CD14-positive monocyte (primary cell): Measurements from ENCODE around the gene XYLT1. TPM values are rescaled to one million over a fixed set of nuclear protein-coding genes. Genes with fewer than 3 reads are reported as not detected.

Experiments used
- DNase-seq, 3 donors: peaks; one replicate each; pipeline ENCODE4 v3.0.0-alpha.2; 2011 to 2022
- H2AFZ ChIP-seq: 2 replicates; pipeline ENCODE4 v1.6.0; 2012; ENCODE audit warnings: mild to moderate bottlenecking, low read depth, low read length, inconsistent platforms; ENCODE audit not compliant: insufficient read depth, poor library complexity, severe bottlenecking
- H3K27ac ChIP-seq, 2 donors: 1 replicate in 1 of 2; 2 replicates in 1 of 2; pipeline ENCODE4 v1.5.1; 2012 to 2013; ENCODE audit warnings: low read length in 2 of 2, control low read depth in 1 of 2, inconsistent platforms in 1 of 2, low read depth in 1 of 2, mild to moderate bottlenecking in 1 of 2
- H3K27me3 ChIP-seq, 2 donors: one replicate each; pipeline versions ENCODE4 v1.6.0 to v1.6.1; 2011 to 2013; ENCODE audit warnings: low read length in 2 of 2; ENCODE audit not compliant: control insufficient read depth in 2 of 2, insufficient read depth in 2 of 2
- H3K36me3 ChIP-seq, 2 donors: replicated peaks in 1 of 2; 1 replicate in 1 of 2; 2 replicates in 1 of 2; pipeline versions ENCODE4 v1.5.1 to v1.6.1; 2012 to 2013; ENCODE audit warnings: low read length in 2 of 2, control low read depth in 1 of 2, inconsistent platforms in 1 of 2, mild to moderate bottlenecking in 1 of 2; ENCODE audit not compliant: insufficient read depth in 2 of 2, control insufficient read depth in 1 of 2
- H3K4me1 ChIP-seq, 2 donors: 1 replicate in 1 of 2; 2 replicates in 1 of 2; pipeline versions ENCODE4 v1.5.1 to v1.6.1; 2012 to 2013; ENCODE audit warnings: low read length in 2 of 2, control low read depth in 1 of 2, inconsistent platforms in 1 of 2, mild to moderate bottlenecking in 1 of 2, moderate library complexity in 1 of 2; ENCODE audit not compliant: insufficient read depth in 2 of 2, control insufficient read depth in 1 of 2
- H3K4me2 ChIP-seq: replicated peaks from 2 replicates; pipeline ENCODE3; 2012; ENCODE audit warnings: low read length, moderate library complexity, mild to moderate bottlenecking; ENCODE audit not compliant: poor library complexity, severe bottlenecking; ENCODE audit errors: extremely low read depth
- H3K4me3 ChIP-seq, 3 experiments: fragments of 200-600 bp in 1 of 3; sonication (generic) in 1 of 3; replicated peaks in 1 of 3; 1 replicate in 2 of 3; 2 replicates in 1 of 3; pipeline ENCODE4 v1.5.1; 2011 to 2013; ENCODE audit warnings: low read length in 3 of 3, mild to moderate bottlenecking in 3 of 3, control low read depth in 2 of 3, low read depth in 2 of 3, inconsistent platforms in 1 of 3, moderate library complexity in 1 of 3
- H3K79me2 ChIP-seq: 2 replicates; pipeline ENCODE4 v1.6.0; 2012; ENCODE audit warnings: mild to moderate bottlenecking, control low read depth, inconsistent platforms, low read length, moderate library complexity; ENCODE audit not compliant: insufficient read depth
- H3K9ac ChIP-seq: 2 replicates; pipeline ENCODE4 v1.6.0; 2017; ENCODE audit warnings: low read length, mild to moderate bottlenecking; ENCODE audit not compliant: insufficient read depth, poor library complexity, severe bottlenecking
- H3K9me3 ChIP-seq, 2 donors: replicated peaks in 1 of 2; 1 replicate in 1 of 2; 2 replicates in 1 of 2; pipeline versions ENCODE4 v1.5.1 to v1.6.1; 2012 to 2013; ENCODE audit warnings: low read length in 2 of 2, control low read depth in 1 of 2; ENCODE audit not compliant: control insufficient read depth in 1 of 2, insufficient read depth in 1 of 2
- H4K20me1 ChIP-seq: 2 replicates; pipeline ENCODE4 v1.6.0; 2012; ENCODE audit warnings: mild to moderate bottlenecking, low read length, control low read depth, moderate library complexity; ENCODE audit not compliant: insufficient read depth
- H3K27ac Mint-ChIP-seq, 7 donors: one replicate each; pipeline ENCODE4 v1.8.0; 2020; ENCODE audit warnings: mild to moderate bottlenecking in 7 of 7, mixed read lengths in 7 of 7, moderate library complexity in 6 of 7, inconsistent platforms in 2 of 7
- H3K27me3 Mint-ChIP-seq, 3 donors: one replicate each; pipeline ENCODE4 v1.8.0; 2021 to 2022; ENCODE audit warnings: low read depth in 3 of 3, mild to moderate bottlenecking in 3 of 3, mixed read lengths in 3 of 3, moderate library complexity in 3 of 3, inconsistent platforms in 1 of 3
- H3K36me3 Mint-ChIP-seq, 2 donors: one replicate each; pipeline ENCODE4 v1.8.0; 2020; ENCODE audit warnings: mixed read lengths in 2 of 2, inconsistent platforms in 1 of 2, mild to moderate bottlenecking in 1 of 2
- H3K4me1 Mint-ChIP-seq: one replicate; pipeline ENCODE4 v1.8.0; 2020; ENCODE audit warnings: mild to moderate bottlenecking, mixed read lengths
- H3K4me3 Mint-ChIP-seq, 2 donors: one replicate each; pipeline ENCODE4 v1.8.0; 2020; ENCODE audit warnings: mild to moderate bottlenecking in 2 of 2, mixed read lengths in 2 of 2, moderate library complexity in 1 of 2
- H3K9me3 Mint-ChIP-seq, 7 donors: one replicate each; pipeline ENCODE4 v1.8.0; 2020 to 2022; ENCODE audit warnings: mixed read lengths in 7 of 7, mild to moderate bottlenecking in 6 of 7, moderate library complexity in 6 of 7, inconsistent platforms in 2 of 7
- CTCF ChIP-seq: fragments of 200-600 bp; IDR thresholded peaks from one replicate; pipeline ENCODE4 v1.8.0; 2022; ENCODE audit warnings: antibody characterized with exemption, mild to moderate bottlenecking
- intact Hi-C, 2 donors: fragments of 100-400 bp; cut with micrococcal nuclease; formaldehyde crosslinking; loops; one replicate each; pipeline versions ENCODE4 v1.15.0 to v1.15.1; 2023
- polyA plus RNA-seq, 3 donors: library from polyadenylated mRNA; depleted of rRNA in 1 of 3; unstranded in 2 of 3; stranded (reverse) in 1 of 3; fragments of 300-500 nt in 2 of 3; fragments of >200 nt in 1 of 3; fragmentation: Illumina TruSeq in 2 of 3; gene quantifications; 1 replicate in 2 of 3; 2 replicates in 1 of 3; pipeline ENCODE4 v1.2.3, GENCODE V29; 2012 to 2021

The XYLT1 gene
- polyA plus RNA-seq, 3 donors, result 0.51 to 9.4 (median 1.6) TPM

DNA sequence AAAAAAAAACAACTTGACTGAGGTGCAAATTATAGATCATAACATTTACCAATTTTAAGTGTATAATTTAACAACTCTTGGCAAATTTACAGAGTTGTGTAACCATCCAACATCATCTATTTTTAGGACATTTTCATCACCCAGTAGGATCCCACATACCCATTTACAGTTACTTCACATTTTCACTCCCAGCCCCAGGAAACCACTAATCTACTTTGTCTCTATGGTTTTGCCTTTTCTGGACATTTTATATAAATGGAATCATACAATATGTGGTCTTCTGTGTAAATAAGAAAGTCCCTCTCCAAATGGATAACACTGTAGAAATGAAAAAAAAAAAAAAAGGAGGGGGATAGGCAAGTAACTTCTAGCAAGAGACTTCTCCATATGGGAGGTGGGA lies 26.1 kb upstream of the XYLT1 start:
- H3K27me3 Mint-ChIP-seq, result peaks cover 0 to 5% (median 0%) of the 10 kb centered on the region in 3 donors
- Histone ChIP-seq H3K36me3 (no peaks in the 10 kb centered on the region), H3K27me3 (no peaks in the 10 kb centered on the region), H3K9me3 (no peaks in the 10 kb centered on the region), H3K4me1 (peaks cover 6 to 7% of the 10 kb centered on the region in 2 donors), H3K4me2 (no peak overlapping the region), H3K9ac (no peak overlapping the region), H4K20me1 (no peaks in the 10 kb centered on the region), H3K79me2 (no peaks in the 10 kb centered on the region), H3K4me3 (no peak overlapping the region), H2AFZ (no peak overlapping the region), H3K27ac (no peak overlapping the region)
- no peak overlapping the region for H3K4me3 Mint-ChIP-seq
- no peak for TF ChIP-seq CTCF
- intact Hi-C loops, result no loop called here
- no peak for DNase-seq
- no peaks in the 10 kb centered on the region for H3K36me3 Mint-ChIP-seq
- H3K4me1 Mint-ChIP-seq, result peaks cover 14% of the 10 kb centered on the region
- peaks cover 0 to 3% (median 0%) of the 10 kb centered on the region in 7 donors for H3K9me3 Mint-ChIP-seq
- no peak overlapping the region for H3K27ac Mint-ChIP-seq

DNA sequence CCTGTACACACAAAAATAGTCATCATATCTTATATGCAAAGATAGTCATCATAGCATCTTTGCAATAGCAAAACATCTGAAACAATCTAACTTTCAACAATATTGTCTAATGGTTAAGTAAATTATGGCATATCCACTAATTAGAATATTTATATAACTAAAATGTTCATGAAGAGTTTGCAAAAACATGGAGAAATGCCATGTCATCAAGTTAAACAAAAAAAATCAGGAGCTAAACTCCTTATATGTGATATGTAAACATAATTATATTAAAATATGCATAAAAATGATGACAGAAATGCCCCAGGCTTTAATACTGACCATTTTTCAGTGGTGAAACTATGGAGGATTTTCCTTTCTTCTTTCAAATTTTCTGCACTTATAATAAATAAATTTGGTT lies 22.3 kb upstream of the XYLT1 start:
- no peaks in the 10 kb centered on the region for H3K36me3 ChIP-seq
- Mint-ChIP-seq H3K9me3 (peaks cover 0 to 3% (median 0%) of the 10 kb centered on the region in 7 donors), H3K27me3 (peaks cover 0 to 3% (median 0%) of the 10 kb centered on the region in 3 donors), H3K4me3 (no peak overlapping the region), H3K27ac (no peak overlapping the region), H3K4me1 (peaks cover 14% of the 10 kb centered on the region), H3K36me3 (no peaks in the 10 kb centered on the region)
- DNase-seq, result no peak
- H3K27me3 ChIP-seq, result no peaks in the 10 kb centered on the region
- no peak overlapping the region for H2AFZ ChIP-seq
- no peak for TF ChIP-seq CTCF
- H3K27ac ChIP-seq, result no peak overlapping the region
- H3K4me1 ChIP-seq, result peaks cover 6 to 7% of the 10 kb centered on the region in 2 donors
- no peaks in the 10 kb centered on the region for H3K79me2 ChIP-seq
- H4K20me1 ChIP-seq, result no peaks in the 10 kb centered on the region
- no peak overlapping the region for H3K9ac ChIP-seq
- no peaks in the 10 kb centered on the region for H3K9me3 ChIP-seq
- H3K4me2 ChIP-seq, result no peak overlapping the region
- intact Hi-C loops, result no loop called here
- H3K4me3 ChIP-seq, result no peak overlapping the region
